Effector memory CD8-positive, alpha-beta T cell (primary cell): ENCODE data around the gene ARL5C.
"Not testable (repeated sequence)": the region's sequence is repeated elsewhere in the genome, so short reads cannot be mapped to it uniquely, and the experiment has no call there.

Source experiments
- ATAC-seq: fragments of 150-1000 bp; cut with Tn5 transposase; replicated peaks from 2 replicates; pipeline ENCODE4 v1.10.0; 2021; ENCODE audit warnings: mild to moderate bottlenecking, moderate library complexity
- DNase-seq, 3 experiments: peaks; one replicate each; pipeline ENCODE4 v3.0.0; 2021
- H3K27ac Mint-ChIP-seq, 2 donors: one replicate each; pipeline ENCODE4 v1.8.0; 2022; ENCODE audit warnings: mild to moderate bottlenecking in 2 of 2, mixed read lengths in 2 of 2, moderate library complexity in 2 of 2
- H3K27me3 Mint-ChIP-seq, 2 donors: one replicate each; pipeline ENCODE4 v1.8.0; 2022; ENCODE audit warnings: mixed read lengths in 2 of 2
- H3K36me3 Mint-ChIP-seq: one replicate; pipeline ENCODE4 v1.8.0; 2022; ENCODE audit warnings: mild to moderate bottlenecking, moderate library complexity, mixed read lengths; ENCODE audit not compliant: insufficient read depth
- H3K4me1 Mint-ChIP-seq, 2 donors: one replicate each; pipeline ENCODE4 v1.8.0; 2022; ENCODE audit warnings: low read depth in 2 of 2, mixed read lengths in 2 of 2
- H3K4me3 Mint-ChIP-seq, 2 donors: one replicate each; pipeline ENCODE4 v1.8.0; 2022; ENCODE audit warnings: mild to moderate bottlenecking in 2 of 2, mixed read lengths in 2 of 2, moderate library complexity in 2 of 2
- H3K9me3 Mint-ChIP-seq, 2 donors: one replicate each; pipeline ENCODE4 v1.8.0; 2022; ENCODE audit warnings: mixed read lengths in 2 of 2

The ARL5C gene

GRCh38 chr17:39169518-39169917 is 3.6 kb upstream of the ARL5C start:
- Mint-ChIP-seq H3K36me3 (no peaks in the 10 kb centered on the region), H3K4me3 (no peak overlapping the region)

DNA sequence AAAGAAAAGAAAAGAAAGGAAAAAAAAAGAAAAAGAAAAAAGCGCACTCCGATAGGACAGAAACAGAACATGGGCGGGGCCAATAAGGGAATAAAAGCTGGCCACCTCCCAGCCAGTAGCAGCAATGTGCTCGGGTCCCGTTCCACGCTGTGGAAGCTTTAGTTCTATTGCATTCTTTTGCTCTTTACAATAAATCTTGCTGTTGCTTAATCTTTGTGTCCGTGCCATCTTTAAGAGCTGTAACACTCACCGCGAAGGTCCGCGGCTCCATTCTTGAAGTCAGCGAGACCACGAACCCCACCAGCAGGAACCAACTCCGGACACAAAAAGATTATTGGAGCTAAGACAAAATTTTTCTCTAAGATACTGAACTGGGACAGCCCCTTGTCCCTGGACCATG is 3.1 kb upstream of the ARL5C start:
- ATAC-seq (no peak), DNase-seq (no peak)
- H3K27me3 Mint-ChIP-seq = no peaks in the 10 kb centered on the region
- no peak overlapping the region for H3K4me3 Mint-ChIP-seq
- peaks cover 37 to 43% of the 10 kb centered on the region in 2 donors for H3K4me1 Mint-ChIP-seq
- no peaks in the 10 kb centered on the region for H3K36me3 Mint-ChIP-seq
- H3K9me3 Mint-ChIP-seq = no peaks in the 10 kb centered on the region
- H3K27ac Mint-ChIP-seq = no peak overlapping the region

More at GRCh38 chr17:39169518-39169917, 3.6 kb upstream of the ARL5C start:
- Mint-ChIP-seq H3K27ac (no peak overlapping the region), H3K27me3 (no peaks in the 10 kb centered on the region), H3K4me1 (peaks cover 35 to 42% of the 10 kb centered on the region in 2 donors), H3K9me3 (no peaks in the 10 kb centered on the region)
- ATAC-seq = no peak
- no peak for DNase-seq

GRCh38 chr17:39168503-39168902 is 2.5 kb upstream of the ARL5C start:
- H3K9me3 Mint-ChIP-seq, DNase-seq, H3K36me3 Mint-ChIP-seq, H3K27me3 Mint-ChIP-seq, H3K4me3 Mint-ChIP-seq, ATAC-seq: not testable (repeated sequence)
- peak overlapping the region in 1 of 2 donors; percentile 1 for H3K27ac Mint-ChIP-seq
- H3K4me1 Mint-ChIP-seq = peaks cover 35 to 43% of the 10 kb centered on the region in 2 donors

DNA sequence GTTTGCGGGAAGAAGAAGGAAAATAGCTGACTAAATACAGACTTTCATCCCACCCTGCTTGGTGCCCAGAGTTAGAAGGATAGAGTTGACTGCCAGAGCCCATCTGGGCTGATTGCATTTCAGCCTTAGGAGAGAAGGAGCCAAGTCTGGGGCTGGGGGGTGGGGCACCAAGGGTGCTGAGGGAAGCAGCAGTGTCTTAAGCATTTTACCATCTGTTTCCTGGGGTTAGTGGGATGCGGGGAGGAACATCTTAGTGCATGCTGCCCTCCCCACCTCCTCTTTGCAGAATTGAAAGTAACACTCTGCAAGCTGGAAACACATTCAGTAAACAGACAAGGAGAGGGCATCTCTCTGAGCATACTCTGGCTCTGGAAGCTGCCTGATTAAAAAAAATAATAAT is 1.5 kb upstream of the ARL5C start:
- H3K36me3 Mint-ChIP-seq = peaks cover 5% of the 10 kb centered on the region
- DNase-seq (no peak), ATAC-seq (peak; percentile 49)
- H3K4me3 Mint-ChIP-seq = peak overlapping the region; percentile 3 to 65
- H3K4me1 Mint-ChIP-seq = peaks cover 27 to 34% of the 10 kb centered on the region in 2 donors
- H3K27me3 Mint-ChIP-seq = no peaks in the 10 kb centered on the region
- H3K9me3 Mint-ChIP-seq = no peaks in the 10 kb centered on the region
- peak overlapping the region in 1 of 2 donors; percentile 1 for H3K27ac Mint-ChIP-seq

- H3K27ac Mint-ChIP-seq = peak overlapping the region in 1 of 2 donors; percentile 1
- H3K27me3 Mint-ChIP-seq = no peaks in the 10 kb centered on the region
- peaks cover 23 to 27% of the 10 kb centered on the region in 2 donors for H3K4me1 Mint-ChIP-seq
- H3K9me3 Mint-ChIP-seq = no peaks in the 10 kb centered on the region
- H3K4me3 Mint-ChIP-seq = peak overlapping the region; percentile 85 to 86
- ATAC-seq = no peak
- DNase-seq = no peak
- peaks cover 5% of the 10 kb centered on the region for H3K36me3 Mint-ChIP-seq
These were observed 725 bp upstream of the ARL5C start for GRCh38 chr17:39166437-39167335.

GRCh38 chr17:39165178-39165840 is 652 bp downstream of the ARL5C start:
- ATAC-seq (peak; percentile 11), DNase-seq (no peak)
- peaks cover 23 to 27% of the 10 kb centered on the region in 2 donors for H3K4me1 Mint-ChIP-seq
- H3K4me3 Mint-ChIP-seq = peak overlapping the region; percentile 85 to 86
- H3K9me3 Mint-ChIP-seq = no peaks in the 10 kb centered on the region
- H3K36me3 Mint-ChIP-seq = peaks cover 5% of the 10 kb centered on the region
- H3K27ac Mint-ChIP-seq = peak overlapping the region; percentile 15 to 62
- H3K27me3 Mint-ChIP-seq = no peaks in the 10 kb centered on the region

DNA sequence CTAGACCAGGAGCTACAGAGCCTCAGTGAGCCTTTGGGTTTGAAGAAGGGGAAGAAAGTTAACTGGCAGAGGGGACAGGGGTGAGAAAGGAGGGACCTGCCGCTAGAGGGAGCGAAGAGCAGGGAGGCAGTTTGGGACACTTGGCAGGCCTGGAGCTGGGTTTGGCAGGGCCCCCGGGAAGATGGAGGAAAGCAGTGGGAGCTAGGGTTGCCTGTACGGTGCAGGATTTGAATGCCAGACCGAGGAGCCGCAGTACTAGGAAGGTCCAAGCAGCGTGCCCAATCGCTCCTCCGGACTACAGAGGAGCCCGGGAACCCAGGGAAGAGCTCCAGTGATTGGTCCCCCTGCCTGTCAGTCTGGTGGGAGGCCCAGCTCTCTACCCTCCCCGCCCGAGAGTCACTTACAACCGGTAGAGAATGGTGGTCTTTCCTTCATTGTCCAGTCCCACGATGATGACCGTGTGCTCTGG is 1.3 kb downstream of the ARL5C start:
- H3K27me3 Mint-ChIP-seq = no peaks in the 10 kb centered on the region
- H3K4me3 Mint-ChIP-seq = peak overlapping the region; percentile 85 to 86
- peak overlapping the region; percentile 15 to 62 for H3K27ac Mint-ChIP-seq
- ATAC-seq (peak; percentile 86), DNase-seq (peak; percentile 66 to 73 (median 68))
- H3K9me3 Mint-ChIP-seq = no peaks in the 10 kb centered on the region
- peaks cover 23 to 27% of the 10 kb centered on the region in 2 donors for H3K4me1 Mint-ChIP-seq
- H3K36me3 Mint-ChIP-seq = peaks cover 5% of the 10 kb centered on the region

- DNase-seq (no peak), ATAC-seq (no peak)
- Mint-ChIP-seq H3K27ac (no peak overlapping the region), H3K4me3 (no peak overlapping the region), H3K27me3 (no peaks in the 10 kb centered on the region), H3K9me3 (no peaks in the 10 kb centered on the region), H3K36me3 (peaks cover 5% of the 10 kb centered on the region), H3K4me1 (peaks cover 15 to 21% of the 10 kb centered on the region in 2 donors)
These were observed 4.0 kb downstream of the ARL5C start for GRCh38 chr17:39161962-39162361.

DNA sequence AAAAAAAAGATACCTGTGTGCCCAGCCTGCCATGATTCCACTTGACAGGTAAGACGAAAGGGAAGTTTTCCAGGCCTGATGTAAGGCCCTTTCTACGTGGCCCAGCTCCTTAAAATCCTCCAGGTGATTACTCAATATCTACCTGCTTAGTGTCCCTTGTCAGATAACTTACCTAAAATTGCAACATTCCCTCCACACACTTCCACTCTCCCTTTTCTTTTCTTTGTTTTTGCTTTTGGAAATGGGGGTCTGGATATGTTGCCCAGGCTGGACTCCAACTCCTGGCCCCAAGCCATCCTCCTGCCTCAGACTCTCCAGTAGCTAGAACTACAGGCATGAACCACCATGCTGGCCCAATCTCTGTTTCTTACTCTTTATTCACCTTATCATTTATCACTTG is 7.3 kb downstream of the ARL5C start:
- Mint-ChIP-seq H3K9me3 (peaks cover 0 to under 1% of the 10 kb centered on the region in 2 donors), H3K36me3 (peaks cover 32% of the 10 kb centered on the region), H3K27me3 (peaks cover 0 to 12% of the 10 kb centered on the region in 2 donors), H3K4me1 (peaks cover 9 to 10% of the 10 kb centered on the region in 2 donors), H3K27ac (no peak overlapping the region), H3K4me3 (no peak overlapping the region)
- ATAC-seq (no peak), DNase-seq (no peak)

DNA sequence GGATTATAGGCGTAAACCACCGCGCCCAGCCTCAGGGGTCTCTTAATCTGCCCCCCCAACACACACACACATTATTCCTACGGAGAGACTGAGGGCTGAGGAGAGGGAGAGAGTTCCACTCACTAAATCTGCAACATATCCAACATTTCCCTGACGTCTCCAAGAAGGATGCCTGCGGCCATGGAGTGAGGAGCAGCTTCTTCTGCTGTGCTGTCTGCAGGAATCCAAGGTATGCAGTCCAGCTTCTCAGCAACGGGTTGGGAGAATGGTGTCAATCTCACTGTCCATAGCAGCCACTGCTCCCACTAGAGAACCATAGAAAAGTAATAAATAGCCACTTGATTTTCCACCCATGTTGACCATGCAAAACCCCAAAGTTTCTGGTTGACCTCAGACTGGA is 9.5 kb downstream of the ARL5C start:
- Mint-ChIP-seq H3K27ac (no peak overlapping the region), H3K4me1 (peaks cover 25 to 27% of the 10 kb centered on the region in 2 donors), H3K27me3 (peaks cover 0 to 15% of the 10 kb centered on the region in 2 donors), H3K9me3 (peaks cover 0 to 1% of the 10 kb centered on the region in 2 donors), H3K36me3 (peaks cover 49% of the 10 kb centered on the region), H3K4me3 (no peak overlapping the region)
- ATAC-seq = no peak
- DNase-seq = no peak

DNA sequence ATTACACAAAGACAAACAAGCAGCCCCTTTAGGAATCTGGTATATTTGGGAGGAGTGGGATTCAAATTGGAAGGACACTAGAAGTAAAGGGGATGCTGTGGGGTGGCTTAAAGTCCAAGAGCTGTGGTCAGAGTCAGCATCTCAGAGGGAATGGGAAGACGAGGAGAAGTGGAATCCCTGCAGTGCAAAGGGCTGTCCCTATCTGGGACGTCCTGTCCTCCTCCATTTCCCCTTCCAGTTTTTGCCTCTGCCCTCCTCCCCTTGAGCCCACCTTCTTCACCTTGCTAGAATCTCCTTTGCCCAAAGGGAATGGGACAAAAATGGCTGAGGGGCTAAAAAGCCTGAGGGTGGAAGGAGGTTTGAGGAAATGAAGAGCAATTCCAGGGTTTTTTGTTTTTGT is 10.3 kb downstream of the ARL5C start:
- no peak overlapping the region for H3K27ac Mint-ChIP-seq
- peaks cover 0 to 17% of the 10 kb centered on the region in 2 donors for H3K27me3 Mint-ChIP-seq
- H3K4me3 Mint-ChIP-seq = no peak overlapping the region
- H3K9me3 Mint-ChIP-seq = peaks cover 0 to 1% of the 10 kb centered on the region in 2 donors
- H3K36me3 Mint-ChIP-seq = peaks cover 49% of the 10 kb centered on the region
- no peak for DNase-seq
- ATAC-seq = no peak
- peaks cover 25 to 27% of the 10 kb centered on the region in 2 donors for H3K4me1 Mint-ChIP-seq

- peaks cover 0 to 1% of the 10 kb centered on the region in 2 donors for H3K9me3 Mint-ChIP-seq
- H3K4me1 Mint-ChIP-seq = peaks cover 39 to 41% of the 10 kb centered on the region in 2 donors
- DNase-seq (peak; percentile 90 to 95 (median 92)), ATAC-seq (peak; percentile 63)
- H3K4me3 Mint-ChIP-seq = peak overlapping the region; percentile 99 to 100
- peaks cover 0 to 36% of the 10 kb centered on the region in 2 donors for H3K27me3 Mint-ChIP-seq
- H3K27ac Mint-ChIP-seq = peak overlapping the region; percentile 100
- H3K36me3 Mint-ChIP-seq = peaks cover 49% of the 10 kb centered on the region
These were observed 12.3 kb downstream of the ARL5C start for GRCh38 chr17:39153599-39154051.
